OCI-LY7 (cell line): Measurements from ENCODE around the gene KRT6A. TPM values are rescaled to one million over a fixed set of nuclear protein-coding genes. Genes with fewer than 3 reads are reported as not detected.

Source experiments
- BruUV-seq: library from RNA; stranded (reverse); fragments of 400-500 nt; replicated peaks from 2 replicates; lab custom pipeline; 2021; lab: Mats Ljungman, UMichigan
- CTCF ChIA-PET: fragments of 300-600 bp; sonication (Branson Sonifier 250); formaldehyde crosslinking; loops from one replicate; lab custom pipeline; 2022; ENCODE audit warnings: antibody characterized with exemption; ENCODE audit not compliant: unreplicated experiment; lab: Charles Lee
- POLR2A ChIA-PET: fragments of 300-600 bp; sonication (Branson Sonifier 250); formaldehyde crosslinking; loops from one replicate; lab custom pipeline; 2022; ENCODE audit warnings: antibody characterized with exemption; lab: Charles Lee
- DNase-seq: peaks from one replicate; pipeline ENCODE4 v3.0.0-alpha.2; 2015; ENCODE audit warnings: low spot score
- H2AFZ ChIP-seq: fragments of 200-600 bp; sonication (generic), shearing (Covaris generic); 2 replicates; pipeline ENCODE4 v1.6.1; 2014; ENCODE audit warnings: mild to moderate bottlenecking, antibody characterized with exemption, low read length, moderate library complexity
- H3K27ac ChIP-seq: fragments of 200-600 bp; sonication (generic); 2 replicates; pipeline ENCODE4 v1.5.1; 2014; ENCODE audit warnings: mixed run types, low read depth, mild to moderate bottlenecking, moderate library complexity, low read length, inconsistent platforms; ENCODE audit not compliant: poor library complexity, severe bottlenecking
- H3K36me3 ChIP-seq: fragments of 200-600 bp; sonication (generic); 2 replicates; pipeline ENCODE4 v1.6.1; 2014; ENCODE audit warnings: mild to moderate bottlenecking, antibody characterized with exemption, low read length, moderate library complexity, mixed read lengths; ENCODE audit not compliant: insufficient read depth
- H3K4me1 ChIP-seq: fragments of 200-600 bp; sonication (generic); 2 replicates; pipeline ENCODE4 v1.5.1; 2014; ENCODE audit warnings: mild to moderate bottlenecking, low read length; ENCODE audit not compliant: insufficient read depth, poor library complexity, severe bottlenecking
- H3K4me2 ChIP-seq: fragments of 200-600 bp; sonication (generic); 2 replicates; pipeline ENCODE4 v1.6.1; 2014; ENCODE audit warnings: mild to moderate bottlenecking, low read length
- H3K4me3 ChIP-seq: fragments of 200-600 bp; sonication (generic); 2 replicates; pipeline ENCODE4 v1.5.1; 2014; ENCODE audit warnings: mild to moderate bottlenecking, low read depth, low read length; ENCODE audit not compliant: poor library complexity, severe bottlenecking
- H3K79me2 ChIP-seq: fragments of 200-600 bp; sonication (generic); 2 replicates; pipeline ENCODE4 v1.6.1; 2016; ENCODE audit warnings: low read depth, mild to moderate bottlenecking, low read length, moderate library complexity, mixed read lengths; ENCODE audit not compliant: insufficient read depth
- H3K9me2 ChIP-seq: fragments of 200-600 bp; sonication (generic); 2 replicates; pipeline ENCODE4 v1.6.1; 2016; ENCODE audit warnings: mild to moderate bottlenecking, low read length, mixed read lengths; ENCODE audit not compliant: insufficient read depth
- H3K9me3 ChIP-seq: fragments of 200-600 bp; sonication (generic); 2 replicates; pipeline ENCODE4 v1.6.1; 2014; ENCODE audit warnings: mild to moderate bottlenecking, mixed run types, low read length, mixed read lengths
- H4K20me1 ChIP-seq: fragments of 200-600 bp; sonication (generic); 2 replicates; pipeline ENCODE4 v1.6.1; 2014; ENCODE audit warnings: mild to moderate bottlenecking, antibody characterized with exemption, low read length, moderate library complexity, mixed read lengths; ENCODE audit not compliant: insufficient read depth
- EZH2phosphoT487 ChIP-seq: fragments of 200-600 bp; sonication (generic); IDR thresholded peaks from 2 replicates; pipeline ENCODE4 v1.6.1; 2018; ENCODE audit warnings: low read depth, borderline replicate concordance, mild to moderate bottlenecking, mixed run types, antibody characterized with exemption, low read length, moderate library complexity, mixed read lengths
- intact Hi-C: fragments of 100-400 bp; cut with micrococcal nuclease; formaldehyde crosslinking; loops from one replicate; pipeline ENCODE4 v1.10.0; 2022; ENCODE audit not compliant: unreplicated experiment
- total RNA-seq, 2 experiments: library from RNA; depleted of rRNA in 1 of 2; stranded (reverse); fragments of >200 nt in 1 of 2; shearing (Covaris generic) in 1 of 2; gene quantifications; 2 replicates each; pipeline ENCODE4 v1.2.3, GENCODE V29; 2014 to 2022
- TF ChIP-seq, protein P1 (sequence below): fragments of 200-600 bp; sonication (generic); conservative IDR thresholded peaks from 2 replicates; pipeline ENCODE4 v1.5.1; 2014; ENCODE audit warnings: mild to moderate bottlenecking, antibody characterized with exemption, low read length, moderate library complexity, mixed read lengths

KRT6A gene
- total RNA-seq, 2 experiments from 2014 or later = 0.74 TPM; not detected in 1

GRCh38 chr12:52519387-52519703 is 26.3 kb upstream of the KRT6A start:
- CTCF ChIA-PET = no interaction called here
- no peak overlapping the region for H3K27ac ChIP-seq
- H3K4me3 ChIP-seq = no peak overlapping the region
- intact Hi-C loops = no loop called here
- H3K9me2 ChIP-seq = no peaks in the 10 kb centered on the region
- TF ChIP-seq, protein P1, sequence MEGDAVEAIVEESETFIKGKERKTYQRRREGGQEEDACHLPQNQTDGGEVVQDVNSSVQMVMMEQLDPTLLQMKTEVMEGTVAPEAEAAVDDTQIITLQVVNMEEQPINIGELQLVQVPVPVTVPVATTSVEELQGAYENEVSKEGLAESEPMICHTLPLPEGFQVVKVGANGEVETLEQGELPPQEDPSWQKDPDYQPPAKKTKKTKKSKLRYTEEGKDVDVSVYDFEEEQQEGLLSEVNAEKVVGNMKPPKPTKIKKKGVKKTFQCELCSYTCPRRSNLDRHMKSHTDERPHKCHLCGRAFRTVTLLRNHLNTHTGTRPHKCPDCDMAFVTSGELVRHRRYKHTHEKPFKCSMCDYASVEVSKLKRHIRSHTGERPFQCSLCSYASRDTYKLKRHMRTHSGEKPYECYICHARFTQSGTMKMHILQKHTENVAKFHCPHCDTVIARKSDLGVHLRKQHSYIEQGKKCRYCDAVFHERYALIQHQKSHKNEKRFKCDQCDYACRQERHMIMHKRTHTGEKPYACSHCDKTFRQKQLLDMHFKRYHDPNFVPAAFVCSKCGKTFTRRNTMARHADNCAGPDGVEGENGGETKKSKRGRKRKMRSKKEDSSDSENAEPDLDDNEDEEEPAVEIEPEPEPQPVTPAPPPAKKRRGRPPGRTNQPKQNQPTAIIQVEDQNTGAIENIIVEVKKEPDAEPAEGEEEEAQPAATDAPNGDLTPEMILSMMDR = no peak
- TF ChIP-seq EZH2phosphoT487 = no peak
- no peaks in the 10 kb centered on the region for H4K20me1 ChIP-seq
- H3K9me3 ChIP-seq = no peaks in the 10 kb centered on the region
- POLR2A ChIA-PET = no interaction called here
- no peak overlapping the region for H3K4me2 ChIP-seq
- no peak for DNase-seq
- no peaks in the 10 kb centered on the region for H3K4me1 ChIP-seq
- H3K79me2 ChIP-seq = no peaks in the 10 kb centered on the region
- no TSS peak for BruUV-seq
- H2AFZ ChIP-seq = no peak overlapping the region
- H3K36me3 ChIP-seq = no peaks in the 10 kb centered on the region

DNA sequence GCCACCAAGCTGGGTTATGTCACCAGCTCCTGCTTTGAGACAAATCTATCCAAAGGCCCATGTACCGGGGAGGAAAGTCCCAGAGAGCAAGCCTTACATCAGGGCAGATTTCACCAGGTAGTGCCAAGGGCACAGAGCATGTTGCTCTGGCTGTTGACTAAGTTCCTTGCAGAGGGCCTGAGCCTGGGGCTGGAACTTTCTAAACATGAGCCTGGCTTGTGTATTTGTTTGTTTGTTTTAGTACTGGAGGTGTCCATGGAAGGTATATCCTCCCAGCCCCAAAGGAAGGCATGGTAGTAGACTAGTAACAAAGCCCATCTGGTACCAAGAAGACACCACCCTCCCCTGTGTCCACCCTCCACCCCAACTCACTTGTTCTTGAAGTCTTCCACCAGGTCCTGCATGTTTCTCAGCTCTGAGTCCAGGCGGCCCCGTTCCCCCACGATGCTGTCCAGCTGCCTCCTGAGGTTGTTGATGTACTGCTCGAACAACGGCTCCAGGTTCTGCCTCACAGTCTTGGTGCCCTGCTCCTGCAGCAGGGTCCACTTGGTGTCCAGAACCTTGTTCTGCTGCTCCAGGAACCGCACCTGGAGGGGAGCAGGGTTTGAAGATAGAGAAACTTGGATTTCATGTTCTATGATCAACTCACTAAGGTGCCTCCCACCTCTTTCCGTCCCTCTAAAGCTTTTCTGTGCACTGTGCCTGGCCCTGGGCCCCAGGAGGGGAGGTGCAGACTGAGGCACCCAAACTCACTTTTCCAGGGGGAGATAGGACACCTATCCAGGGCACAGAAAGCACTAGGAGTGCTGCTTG is 25.7 kb upstream of the KRT6A start:
- no TSS peak for BruUV-seq
- ChIA-PET POLR2A (no interaction called here), CTCF (no interaction called here)
- H3K4me2 ChIP-seq = no peak overlapping the region
- H3K9me3 ChIP-seq = no peaks in the 10 kb centered on the region
- no peaks in the 10 kb centered on the region for H4K20me1 ChIP-seq
- H2AFZ ChIP-seq = no peak overlapping the region
- intact Hi-C loops = no loop called here
- no peaks in the 10 kb centered on the region for H3K79me2 ChIP-seq
- H3K27ac ChIP-seq = no peak overlapping the region
- no peak for DNase-seq
- no peaks in the 10 kb centered on the region for H3K4me1 ChIP-seq
- TF ChIP-seq EZH2phosphoT487 = no peak
- TF ChIP-seq, protein P1 = no peak
- H3K36me3 ChIP-seq = no peaks in the 10 kb centered on the region
- no peaks in the 10 kb centered on the region for H3K9me2 ChIP-seq
- H3K4me3 ChIP-seq = no peak overlapping the region

DNA sequence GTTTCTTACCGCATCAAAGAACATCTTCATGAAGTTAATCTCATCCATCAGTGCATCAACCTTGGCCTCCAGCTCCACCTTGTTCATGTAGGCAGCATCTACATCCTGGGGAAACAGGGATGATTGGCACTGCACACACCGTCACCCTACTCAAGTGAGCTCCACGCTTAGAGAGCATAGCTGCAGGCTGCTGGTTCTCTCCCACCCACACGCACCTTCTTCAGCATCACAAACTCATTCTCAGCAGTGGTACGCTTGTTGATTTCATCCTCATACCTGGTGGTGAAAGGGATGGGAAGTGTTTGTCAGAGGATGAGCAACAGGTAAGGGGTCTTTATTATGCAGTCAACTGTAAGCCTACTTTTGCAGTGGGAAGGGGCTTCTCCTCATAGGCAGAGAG is 24.8 kb upstream of the KRT6A start:
- Histone ChIP-seq H3K36me3 (no peaks in the 10 kb centered on the region), H2AFZ (no peak overlapping the region), H3K9me2 (no peaks in the 10 kb centered on the region), H3K4me1 (no peaks in the 10 kb centered on the region), H3K4me2 (no peak overlapping the region), H3K27ac (no peak overlapping the region), H3K79me2 (no peaks in the 10 kb centered on the region), H3K9me3 (no peaks in the 10 kb centered on the region), H3K4me3 (no peak overlapping the region), H4K20me1 (no peaks in the 10 kb centered on the region)
- DNase-seq = no peak
- intact Hi-C loops = no loop called here
- ChIA-PET POLR2A (no interaction called here), CTCF (no interaction called here)
- no peak for TF ChIP-seq EZH2phosphoT487
- TF ChIP-seq, protein P1 = no peak
- BruUV-seq = no TSS peak
